Left lung (tissue), 10 donors: Measurements from ENCODE around the gene MAZ. TPM values are rescaled to one million over a fixed set of nuclear protein-coding genes. Genes with fewer than 3 reads are reported as not detected.

Experiments
- ATAC-seq: fragments of 200-7000 bp; cut with Tn5 transposase; one replicate; pipeline ENCODE4 v1.9.1; 2020; ENCODE audit warnings: moderate library complexity
- DNase-seq, 4 donors: peaks; one replicate each; pipeline ENCODE4 v3.0.0-alpha.2; 2013 to 2020
- H3K27ac ChIP-seq, 2 donors: fragments of 200-600 bp; sonication (generic) in 1 of 2; one replicate each; pipeline versions ENCODE4 v1.5.0 to v1.8.0; 2020 to 2021
- H3K27me3 ChIP-seq, 2 donors: fragments of 200-600 bp; sonication (generic) in 1 of 2; one replicate each; pipeline versions ENCODE4 v1.5.0 to v1.8.0; 2020 to 2021
- H3K36me3 ChIP-seq, 2 donors: fragments of 200-600 bp; sonication (generic) in 1 of 2; one replicate each; pipeline versions ENCODE4 v1.5.0 to v1.8.0; 2020 to 2021
- H3K4me1 ChIP-seq, 2 donors: fragments of 200-600 bp; one replicate each; pipeline ENCODE4 v1.8.0; 2021
- H3K4me3 ChIP-seq, 2 donors: fragments of 200-600 bp; sonication (generic) in 1 of 2; one replicate each; pipeline versions ENCODE4 v1.5.0 to v1.8.0; 2020 to 2021; ENCODE audit warnings: mild to moderate bottlenecking in 1 of 2
- H3K9me3 ChIP-seq, 2 donors: fragments of 200-600 bp; sonication (generic) in 1 of 2; one replicate each; pipeline versions ENCODE4 v1.5.0 to v1.8.0; 2020 to 2021
- intact Hi-C, 2 donors: fragments of 100-400 bp; cut with DNase I; formaldehyde crosslinking; loops; one replicate each; pipeline versions ENCODE4 v1.11.2 to v1.14.2; 2022
- polyA plus RNA-seq, 6 donors: library from polyadenylated mRNA; unstranded; fragments of 120-200 nt; gene quantifications; one replicate each; pipeline ENCODE4 v1.2.1, GENCODE V29; 2013; ENCODE audit not compliant: insufficient read length in 6 of 6
- total RNA-seq, 2 donors: library from RNA; stranded (reverse); fragmentation: NEBNext Ultra II Directional; extraction: Animal tissue kit (Norgen Biotek cat#: 25700); gene quantifications; one replicate each; pipeline ENCODE4 v1.2.1, GENCODE V29; 2021
- TF ChIP-seq, protein P1 (sequence below), 2 donors: fragments of 200-600 bp; sonication (generic) in 1 of 2; IDR thresholded peaks; one replicate each; pipeline versions ENCODE4 v1.5.0 to v1.8.0; 2021; ENCODE audit warnings: antibody characterized with exemption in 2 of 2
- donor health status: DM: no; HTN: yes; CAD: no.
- donor health status: DM: no; HTN: no; CAD: no.

The MAZ gene
- total and polyA plus RNA-seq, 8 donors = 193 to 353 (median 287) TPM

- Histone ChIP-seq H3K36me3 (peaks cover 0 to 98% of the 10 kb centered on the region in 2 donors), H3K4me1 (peaks cover 0 to 15% of the 10 kb centered on the region in 2 donors), H3K4me3 (no peak overlapping the region), H3K27ac (no peak overlapping the region), H3K9me3 (no peaks in the 10 kb centered on the region), H3K27me3 (no peaks in the 10 kb centered on the region)
- DNase-seq (no peak), ATAC-seq (no peak)
- TF ChIP-seq, protein P1, sequence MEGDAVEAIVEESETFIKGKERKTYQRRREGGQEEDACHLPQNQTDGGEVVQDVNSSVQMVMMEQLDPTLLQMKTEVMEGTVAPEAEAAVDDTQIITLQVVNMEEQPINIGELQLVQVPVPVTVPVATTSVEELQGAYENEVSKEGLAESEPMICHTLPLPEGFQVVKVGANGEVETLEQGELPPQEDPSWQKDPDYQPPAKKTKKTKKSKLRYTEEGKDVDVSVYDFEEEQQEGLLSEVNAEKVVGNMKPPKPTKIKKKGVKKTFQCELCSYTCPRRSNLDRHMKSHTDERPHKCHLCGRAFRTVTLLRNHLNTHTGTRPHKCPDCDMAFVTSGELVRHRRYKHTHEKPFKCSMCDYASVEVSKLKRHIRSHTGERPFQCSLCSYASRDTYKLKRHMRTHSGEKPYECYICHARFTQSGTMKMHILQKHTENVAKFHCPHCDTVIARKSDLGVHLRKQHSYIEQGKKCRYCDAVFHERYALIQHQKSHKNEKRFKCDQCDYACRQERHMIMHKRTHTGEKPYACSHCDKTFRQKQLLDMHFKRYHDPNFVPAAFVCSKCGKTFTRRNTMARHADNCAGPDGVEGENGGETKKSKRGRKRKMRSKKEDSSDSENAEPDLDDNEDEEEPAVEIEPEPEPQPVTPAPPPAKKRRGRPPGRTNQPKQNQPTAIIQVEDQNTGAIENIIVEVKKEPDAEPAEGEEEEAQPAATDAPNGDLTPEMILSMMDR (IDR thresholded peaks at IDR 0.05) = no peak
- intact Hi-C loops = no loop called here
Measured at GRCh38 chr16:29842732-29843346, 36.5 kb downstream of the MAZ start.

- no peaks in the 10 kb centered on the region for H3K9me3 ChIP-seq
- intact Hi-C loops = no loop called here
- peaks cover 0 to 98% of the 10 kb centered on the region in 2 donors for H3K36me3 ChIP-seq
- ATAC-seq (no peak), DNase-seq (no peak)
- peak overlapping the region; percentile 23 to 48 for H3K27ac ChIP-seq
- peaks cover 0 to 22% of the 10 kb centered on the region in 2 donors for H3K4me1 ChIP-seq
- no peaks in the 10 kb centered on the region for H3K27me3 ChIP-seq
- H3K4me3 ChIP-seq = no peak overlapping the region
- TF ChIP-seq, protein P1 (IDR thresholded peaks at IDR 0.05) = no peak
Measured at GRCh38 chr16:29843931-29844330, 37.6 kb downstream of the MAZ start.

- Histone ChIP-seq H3K9me3 (no peaks in the 10 kb centered on the region), H3K27ac (peak overlapping the region; percentile 23 to 48), H3K4me1 (peaks cover 0 to 23% of the 10 kb centered on the region in 2 donors), H3K4me3 (no peak overlapping the region), H3K36me3 (peaks cover 0 to 96% of the 10 kb centered on the region in 2 donors), H3K27me3 (no peaks in the 10 kb centered on the region)
- DNase-seq (peak in 2 of 4 donors; percentile 76 to 85), ATAC-seq (peak; percentile 71)
- TF ChIP-seq, protein P1 (IDR thresholded peaks at IDR 0.05) = no peak
- intact Hi-C loops = no loop called here
Measured at GRCh38 chr16:29844575-29845331, 38.4 kb downstream of the MAZ start.

DNA sequence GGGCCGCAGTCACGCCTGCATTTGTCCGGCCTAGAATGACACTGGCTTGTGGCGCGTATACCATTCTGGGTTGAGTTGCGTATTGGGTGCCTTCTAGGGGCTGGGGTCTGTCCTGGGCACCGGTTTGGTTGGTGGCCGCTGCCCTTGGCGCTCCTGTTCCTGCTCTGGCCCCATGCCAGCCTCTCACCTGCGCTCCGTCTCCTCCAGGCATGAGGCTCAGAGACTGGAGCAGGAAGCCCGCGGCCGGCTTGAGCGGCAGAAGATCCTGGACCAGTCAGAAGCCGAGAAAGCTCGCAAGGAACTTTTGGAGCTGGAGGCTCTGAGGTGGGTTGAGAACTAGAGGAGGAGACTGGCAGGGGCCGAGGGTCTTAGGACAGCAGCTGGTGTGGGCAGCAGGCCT is 39.3 kb downstream of the MAZ start:
- DNase-seq (peak in 1 of 4 donors; percentile 84), ATAC-seq (peak; percentile 23)
- TF ChIP-seq, protein P1 (IDR thresholded peaks at IDR 0.05) = no peak
- peak overlapping the region in 1 of 2 donors; percentile 48 for H3K27ac ChIP-seq
- no peak overlapping the region for H3K4me3 ChIP-seq
- H3K4me1 ChIP-seq = peaks cover 0 to 23% of the 10 kb centered on the region in 2 donors
- intact Hi-C loops = no loop called here
- H3K27me3 ChIP-seq = no peaks in the 10 kb centered on the region
- H3K9me3 ChIP-seq = no peaks in the 10 kb centered on the region
- peaks cover 0 to 87% of the 10 kb centered on the region in 2 donors for H3K36me3 ChIP-seq
